H1 (cell line): Measurements from ENCODE around the gene USP17L22. TPM values are rescaled to one million over a fixed set of nuclear protein-coding genes. Genes with fewer than 3 reads are reported as not detected.
"Not testable (repeated sequence)": the region's sequence is repeated elsewhere in the genome, so short reads cannot be mapped to it uniquely, and the experiment has no call there.

ENCODE experiments used
- CTCF ChIA-PET: fragments of 300-600 bp; sonication (Branson Sonifier 250); formaldehyde crosslinking; loops from one replicate; lab custom pipeline; 2021; ENCODE audit not compliant: partially characterized antibody; lab: Charles Lee
- POLR2A ChIA-PET: fragments of 300-600 bp; sonication (Branson Sonifier 250); formaldehyde crosslinking; loops from one replicate; lab custom pipeline; 2021; ENCODE audit warnings: inconsistent platforms; ENCODE audit not compliant: partially characterized antibody; lab: Charles Lee
- DNase-seq, 2 experiments: peaks; one replicate each; pipeline versions ENCODE4 v3.0.0 to v3.0.0-alpha.2; 2010 to 2022; ENCODE audit warnings: low spot score in 2 of 2, low read depth in 1 of 2, mixed read lengths in 1 of 2
- FAIRE-seq: peaks from 2 replicates; lab custom pipeline; 2011; peaks lifted over from hg19 to GRCh38; lab: Jason Lieb, UNC
- H2AFZ ChIP-seq: 2 replicates; pipeline ENCODE4 v1.8.1; 2012; ENCODE audit warnings: low read length, inconsistent platforms
- H2AK5ac ChIP-seq: 2 replicates; pipeline ENCODE4 v1.6.1; 2013; ENCODE audit warnings: low read depth, low read length
- H2BK120ac ChIP-seq: replicated peaks from 2 replicates; pipeline ENCODE3; 2013; ENCODE audit warnings: low read depth, low read length, inconsistent platforms
- H2BK12ac ChIP-seq: 2 replicates; pipeline ENCODE4 v1.6.1; 2013; ENCODE audit warnings: low read depth, low read length
- H2BK15ac ChIP-seq: 2 replicates; pipeline ENCODE4 v1.6.1; 2013; ENCODE audit warnings: low read length
- H2BK20ac ChIP-seq: 2 replicates; pipeline ENCODE4 v1.6.1; 2013; ENCODE audit warnings: low read length
- H2BK5ac ChIP-seq: 2 replicates; pipeline ENCODE4 v1.6.1; 2013; ENCODE audit warnings: low read depth, low read length
- H3K14ac ChIP-seq: 2 replicates; pipeline ENCODE4 v1.6.1; 2013; ENCODE audit warnings: inconsistent platforms; ENCODE audit not compliant: insufficient read length
- H3K18ac ChIP-seq: 2 replicates; pipeline ENCODE4 v1.6.1; 2013; ENCODE audit warnings: low read length; ENCODE audit errors: extremely low read depth
- H3K23ac ChIP-seq: 2 replicates; pipeline ENCODE4 v1.6.1; 2013; ENCODE audit warnings: inconsistent platforms; ENCODE audit not compliant: insufficient read length
- H3K23me2 ChIP-seq: 2 replicates; pipeline ENCODE4 v1.6.1; 2013; ENCODE audit warnings: low read depth, low read length
- H3K27ac ChIP-seq: 2 replicates; pipeline ENCODE4 v1.6.1; 2011; ENCODE audit warnings: low read depth, low read length, inconsistent platforms
- H3K27me3 ChIP-seq, 4 experiments: replicated peaks in 1 of 4; 1 replicate in 1 of 4; 2 replicates in 3 of 4; pipeline versions ENCODE4 v1.6.1 to v1.8.1; 2011 to 2013; ENCODE audit warnings: low read length in 3 of 4, mild to moderate bottlenecking in 3 of 4, inconsistent platforms in 2 of 4, mixed read lengths in 2 of 4, moderate library complexity in 1 of 4; ENCODE audit not compliant: control insufficient read depth in 3 of 4, insufficient read depth in 3 of 4; ENCODE audit errors: extremely low read depth in 1 of 4
- H3K36me3 ChIP-seq, 4 experiments: 2 replicates each; pipeline versions ENCODE4 v1.6.1 to v1.8.1; 2011 to 2013; ENCODE audit warnings: mild to moderate bottlenecking in 4 of 4, low read length in 3 of 4, moderate library complexity in 2 of 4, control low read depth in 1 of 4, inconsistent platforms in 1 of 4; ENCODE audit not compliant: insufficient read depth in 4 of 4, control insufficient read depth in 2 of 4
- H3K4ac ChIP-seq: replicated peaks from 2 replicates; pipeline ENCODE3; 2013; ENCODE audit warnings: low read length, low read depth, mixed read lengths, inconsistent platforms; ENCODE audit not compliant: insufficient read length
- H3K4me1 ChIP-seq, 4 experiments: replicated peaks in 1 of 4; 1 replicate in 1 of 4; 2 replicates in 3 of 4; pipeline versions ENCODE4 v1.6.1 to v1.8.1; 2011 to 2013; ENCODE audit warnings: low read length in 3 of 4, inconsistent platforms in 2 of 4, mixed read lengths in 1 of 4; ENCODE audit not compliant: insufficient read depth in 4 of 4, control insufficient read depth in 3 of 4
- H3K4me2 ChIP-seq, 2 experiments: 2 replicates each; pipeline versions ENCODE4 v1.6.1 to v1.8.1; 2011 to 2013; ENCODE audit warnings: low read depth in 2 of 2, low read length in 2 of 2, control low read depth in 1 of 2, inconsistent platforms in 1 of 2, mild to moderate bottlenecking in 1 of 2; ENCODE audit not compliant: insufficient read depth in 1 of 2
- H3K4me3 ChIP-seq, 4 experiments: fragments of 200-600, 300-600 bp in 1 of 4; sonication (generic), shearing (Covaris generic), sonication (Bioruptor Twin) in 1 of 4; 2 replicates each; pipeline versions ENCODE4 v1.5.1 to v1.8.1; 2011 to 2016; ENCODE audit warnings: low read length in 4 of 4, low read depth in 3 of 4, control low read depth in 2 of 4, inconsistent platforms in 2 of 4, mild to moderate bottlenecking in 2 of 4, mixed read lengths in 1 of 4, moderate library complexity in 1 of 4; ENCODE audit not compliant: insufficient read depth in 2 of 4; ENCODE audit errors: extremely low read depth in 1 of 4
- H3K56ac ChIP-seq: replicated peaks from 2 replicates; pipeline ENCODE3; 2013; ENCODE audit warnings: low read depth, mild to moderate bottlenecking, mixed read lengths, low read length, inconsistent platforms; ENCODE audit not compliant: insufficient read length
- H3K79me1 ChIP-seq: 2 replicates; pipeline ENCODE4 v1.6.1; 2013; ENCODE audit warnings: low read depth, low read length, control low read depth
- H3K79me2 ChIP-seq, 2 experiments: 2 replicates each; pipeline versions ENCODE4 v1.6.1 to v1.8.1; 2012 to 2013; ENCODE audit warnings: low read length in 2 of 2, mild to moderate bottlenecking in 2 of 2, inconsistent platforms in 1 of 2; ENCODE audit not compliant: insufficient read depth in 2 of 2, control insufficient read depth in 1 of 2
- H3K9ac ChIP-seq, 4 experiments: replicated peaks in 1 of 4; 1 replicate in 1 of 4; 2 replicates in 3 of 4; pipeline versions ENCODE4 v1.6.1 to v1.8.1; 2011 to 2013; ENCODE audit warnings: low read depth in 3 of 4, low read length in 3 of 4, control low read depth in 2 of 4, mild to moderate bottlenecking in 2 of 4, moderate library complexity in 2 of 4, inconsistent platforms in 1 of 4; ENCODE audit errors: extremely low read depth in 1 of 4
- H3K9me3 ChIP-seq, 2 experiments: 2 replicates each; pipeline versions ENCODE4 v1.6.1 to v1.8.1; 2012 to 2013; ENCODE audit warnings: mild to moderate bottlenecking in 2 of 2, moderate library complexity in 2 of 2, control low read depth in 1 of 2, inconsistent platforms in 1 of 2, low read depth in 1 of 2, low read length in 1 of 2, mixed read lengths in 1 of 2; ENCODE audit not compliant: insufficient read depth in 2 of 2
- H4K20me1 ChIP-seq, 2 experiments: replicated peaks in 1 of 2; 2 replicates each; pipeline versions ENCODE3 to v1.8.1; 2011 to 2013; ENCODE audit warnings: inconsistent platforms in 2 of 2, low read length in 2 of 2, mild to moderate bottlenecking in 1 of 2; ENCODE audit not compliant: insufficient read depth in 2 of 2, control insufficient read depth in 1 of 2
- H4K5ac ChIP-seq: 2 replicates; pipeline ENCODE4 v1.6.1; 2013; ENCODE audit warnings: low read length, low read depth, mixed read lengths, inconsistent platforms; ENCODE audit not compliant: insufficient read length
- H4K8ac ChIP-seq: 2 replicates; pipeline ENCODE4 v1.8.0; 2013; ENCODE audit warnings: mild to moderate bottlenecking, moderate library complexity, low read length, inconsistent platforms; ENCODE audit not compliant: insufficient read depth; ENCODE audit errors: extremely low read depth
- H4K91ac ChIP-seq: replicated peaks from 2 replicates; pipeline ENCODE3; 2013; ENCODE audit warnings: low read length, mixed read lengths, inconsistent platforms; ENCODE audit not compliant: insufficient read length
- WGBS, 2 experiments: shearing (Covaris generic) in 1 of 2; methylation state at CpG; one replicate each; pipeline versions ENCODE4 v1.1.6 to v1.1.7; 2013 to 2015; ENCODE audit warnings: low lambda C conversion rate in 2 of 2, mixed read lengths in 2 of 2, inconsistent platforms in 1 of 2, low coverage in 1 of 2, missing lambda C conversion rate in 1 of 2; ENCODE audit not compliant: insufficient replicate concordance in 2 of 2, insufficient coverage in 1 of 2, insufficient read length in 1 of 2; ENCODE audit errors: extremely low coverage in 1 of 2, missing lambda C conversion rate in 1 of 2; 5-methylcytosine and 5-hydroxymethylcytosine counted together
- polyA plus RNA-seq, 7 experiments: library from polyadenylated mRNA; depleted of rRNA in 3 of 7; stranded (reverse) in 5 of 7; unstranded in 2 of 7; fragments of >200 nt in 5 of 7; fragments of 200-250 nt in 2 of 7; gene quantifications; 1 replicate in 5 of 7; 2 replicates in 1 of 7; 4 replicates in 1 of 7; pipeline versions ENCODE4 v1.2.1 to v1.2.3, GENCODE V29; 2011 to 2013; ENCODE audit warnings: missing spikeins in 2 of 7, mixed read lengths in 2 of 7
- total RNA-seq: library from RNA; stranded (reverse); fragmentation: NEBNext Ultra II Directional; extraction: Animal tissue kit (Norgen Biotek cat#: 25700); gene quantifications from 2 replicates; pipeline ENCODE4 v1.2.1, GENCODE V29; 2021

USP17L22 gene
- total and polyA plus RNA-seq, 2 of the 8 experiments (the other 6 are each of a cell fraction or from before 2014, with no cell fraction given): not detected

- H4K5ac ChIP-seq, H3K18ac ChIP-seq, DNase-seq, H3K27me3 ChIP-seq, H4K20me1 ChIP-seq, H3K79me2 ChIP-seq, H3K23ac ChIP-seq, H2BK120ac ChIP-seq, H2BK12ac ChIP-seq, H2BK15ac ChIP-seq, CTCF ChIA-PET, H3K9ac ChIP-seq, H3K36me3 ChIP-seq, H3K4me1 ChIP-seq, H4K91ac ChIP-seq, H3K56ac ChIP-seq, H3K4me2 ChIP-seq, H4K8ac ChIP-seq, H3K4me3 ChIP-seq, POLR2A ChIA-PET, H3K23me2 ChIP-seq, H3K4ac ChIP-seq, H2BK5ac ChIP-seq, H3K14ac ChIP-seq, H2AFZ ChIP-seq, H3K79me1 ChIP-seq, H2AK5ac ChIP-seq, H3K27ac ChIP-seq, FAIRE-seq, H2BK20ac ChIP-seq: not testable (repeated sequence)
- peaks cover 3 to 12% of the 10 kb centered on the region in 2 experiments; a peak in 2 of 4 replicates for H3K9me3 ChIP-seq
- WGBS, 2 experiments: 88% methylated on average over 6 of the region's 14 CpGs; no CpG with 5 or more reads in 1 of the 2 experiments
Observed at GRCh38 chr4:9243579-9243978, 23.8 kb upstream of the USP17L22 start, which contains the start of gene USP17L17. USP17L17 (plus strand) TSS chr4:9243879; CDS start chr4:9243879, 0 bp downstream.

DNA sequence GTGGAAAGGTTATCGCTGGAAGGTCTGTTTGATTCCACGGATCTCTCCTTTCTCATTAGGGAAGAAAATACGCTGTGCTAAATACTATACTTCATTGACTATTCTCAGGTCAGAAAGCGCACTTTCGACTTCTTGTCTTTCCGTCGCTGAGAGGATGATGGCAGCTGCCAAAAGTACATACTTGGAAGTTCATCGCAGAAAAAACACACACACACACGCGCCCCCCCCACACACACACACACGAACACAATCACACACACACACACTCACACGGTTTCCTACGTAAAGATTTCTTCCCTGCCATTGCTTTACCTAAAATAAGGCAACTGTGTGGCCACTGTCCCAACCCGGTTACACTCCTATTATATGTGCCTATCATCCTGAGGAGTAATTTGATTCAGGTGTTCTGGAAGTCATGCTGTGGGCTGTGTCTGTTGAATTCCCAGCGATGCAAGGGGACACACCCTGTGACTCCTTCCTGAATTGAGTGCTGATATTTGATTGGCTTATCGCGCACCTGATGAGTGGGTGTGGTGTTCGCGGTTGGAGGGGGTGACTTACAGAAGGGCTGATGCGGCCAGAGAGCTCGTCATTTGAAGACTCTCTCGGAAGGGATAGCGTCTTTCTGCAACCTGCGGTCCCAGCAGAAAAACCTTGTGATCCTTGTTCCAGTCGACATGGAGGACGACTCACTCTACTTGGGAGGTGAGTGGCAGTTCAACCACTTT, 19.3 kb upstream of the USP17L22 start, which contains the start of gene USP17L18:
Gene USP17L18, plus strand, starts transcription at position 678 of the 728 bp plus-strand sequence. Its CDS starts 0 bp downstream, at position 678.
- not testable (repeated sequence) for H2BK5ac ChIP-seq, H3K79me2 ChIP-seq
- 93% methylated on average over 22 of the region's 26 CpGs; no CpG with 5 or more reads in 1 of the 2 experiments for WGBS, 2 experiments

More for the DNA sequence above, 19.3 kb upstream of the USP17L22 start, which contains the start of gene USP17L18:
- POLR2A ChIA-PET, H3K18ac ChIP-seq, H3K4me2 ChIP-seq, H2BK120ac ChIP-seq, H3K23me2 ChIP-seq, H2AK5ac ChIP-seq, H3K56ac ChIP-seq, H2BK20ac ChIP-seq, H3K14ac ChIP-seq, H4K20me1 ChIP-seq, H4K5ac ChIP-seq, H3K23ac ChIP-seq, H3K36me3 ChIP-seq, H3K9ac ChIP-seq, CTCF ChIA-PET, DNase-seq, H4K8ac ChIP-seq, H3K79me1 ChIP-seq, H2AFZ ChIP-seq, H2BK15ac ChIP-seq, H4K91ac ChIP-seq, H2BK12ac ChIP-seq, H3K27me3 ChIP-seq, H3K9me3 ChIP-seq, H3K27ac ChIP-seq, H3K4me3 ChIP-seq, H3K4me1 ChIP-seq, FAIRE-seq, H3K4ac ChIP-seq: not testable (repeated sequence)
